Stimulated activated CD8-positive, alpha-beta memory T cell treated with anti-CD3 and anti-CD28 coated beads, Interleukin-15, amount 100 ng/mL, for 24 hours (primary cell): ENCODE results near the gene SMYD3.

Source experiments
- DNase-seq: peaks from one replicate; pipeline ENCODE4 v3.0.0-alpha.2; 2020; ENCODE audit warnings: low read depth

Gene SMYD3

GRCh38 chr1:245906207-245906606 is 600.9 kb downstream of the SMYD3 start:
- DNase-seq = no peak

GRCh38 chr1:245903851-245904250 is 603.2 kb downstream of the SMYD3 start:
- DNase-seq = no peak

DNA sequence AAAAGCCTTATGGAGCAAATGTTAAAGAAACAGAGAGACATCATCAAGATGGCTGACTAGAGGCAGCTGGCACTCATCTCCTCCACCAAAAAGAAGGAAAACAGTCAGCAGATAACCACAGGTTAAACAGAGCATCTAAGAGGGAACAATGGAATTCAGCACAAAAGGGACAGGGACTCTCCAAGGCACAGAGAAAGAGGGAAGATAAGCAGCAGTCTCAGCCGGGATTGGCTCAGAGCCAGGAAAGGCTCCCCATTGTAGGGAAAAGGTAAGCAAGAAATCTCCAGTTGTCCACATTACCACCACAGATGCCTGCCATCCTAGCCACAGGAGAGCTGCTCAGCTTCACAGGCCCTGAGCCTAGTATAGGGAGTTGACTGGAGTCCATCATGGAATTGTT is 605.5 kb downstream of the SMYD3 start:
- DNase-seq = no peak

GRCh38 chr1:245901037-245901436 is 606.0 kb downstream of the SMYD3 start:
- DNase-seq = no peak

- no peak for DNase-seq
These were observed 608.5 kb downstream of the SMYD3 start for GRCh38 chr1:245898581-245898980.

- no peak for DNase-seq
These were observed 610.8 kb downstream of the SMYD3 start for GRCh38 chr1:245896258-245896657.

- no peak for DNase-seq
These were observed 611.6 kb downstream of the SMYD3 start for GRCh38 chr1:245895455-245895959.

DNA sequence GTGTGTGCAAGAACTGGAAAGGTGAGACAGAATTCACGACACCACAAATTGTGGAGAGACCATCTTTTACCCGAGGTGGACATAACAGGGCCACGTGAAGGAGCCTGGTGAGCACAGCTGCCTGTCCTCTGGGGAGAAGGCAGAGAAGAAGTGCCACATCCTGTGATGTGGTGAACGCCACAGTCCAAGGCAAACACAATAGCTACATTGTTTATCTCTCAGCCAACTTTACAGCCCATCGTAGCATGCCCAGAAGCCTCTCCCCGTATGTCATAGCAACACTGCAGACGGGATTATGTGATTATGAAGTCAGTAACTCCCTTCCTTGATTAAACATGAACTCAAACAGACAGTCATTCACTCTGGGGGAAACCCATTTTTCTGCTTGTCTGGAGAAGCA is 612.2 kb downstream of the SMYD3 start:
- no peak for DNase-seq

DNA sequence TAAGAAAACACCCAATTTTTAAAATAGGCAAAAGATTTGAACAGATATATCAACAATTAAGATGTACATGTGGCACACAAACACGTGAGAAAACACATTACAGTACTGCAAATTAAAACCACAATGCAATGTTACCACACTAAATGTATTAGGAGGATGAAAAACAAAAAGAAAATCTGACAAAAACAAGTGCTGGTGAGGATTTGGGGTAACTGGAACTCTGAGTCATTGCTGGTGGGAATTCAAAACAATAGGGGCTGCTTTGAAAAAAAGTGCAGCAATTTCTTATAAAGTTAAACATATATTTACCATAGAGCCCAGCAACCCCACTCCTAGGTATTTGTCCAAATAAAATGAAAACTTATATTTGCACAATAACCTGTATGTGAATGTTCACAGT is 614.1 kb downstream of the SMYD3 start:
- no peak for DNase-seq

GRCh38 chr1:245888809-245889208 is 618.3 kb downstream of the SMYD3 start:
- no peak for DNase-seq

DNA sequence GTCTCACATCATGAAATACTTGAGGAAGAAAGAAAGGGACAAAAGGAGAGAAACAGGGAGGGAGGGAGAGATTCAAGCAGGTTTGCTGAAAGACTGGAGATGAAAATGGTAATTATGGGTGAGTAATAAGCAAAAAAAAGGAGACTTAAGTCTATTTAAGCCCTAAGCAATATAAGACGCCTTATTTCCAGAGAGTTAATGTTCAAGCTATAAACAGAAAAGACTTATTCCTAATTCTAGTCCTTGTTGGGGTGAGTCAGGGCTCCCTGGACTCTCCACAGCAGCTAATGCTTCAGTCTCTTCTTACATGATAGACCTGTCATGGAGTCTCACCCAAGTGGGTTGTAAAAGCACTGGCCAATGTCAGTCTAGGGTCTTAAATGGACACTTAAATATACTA is 619.2 kb downstream of the SMYD3 start:
- DNase-seq = no peak

DNA sequence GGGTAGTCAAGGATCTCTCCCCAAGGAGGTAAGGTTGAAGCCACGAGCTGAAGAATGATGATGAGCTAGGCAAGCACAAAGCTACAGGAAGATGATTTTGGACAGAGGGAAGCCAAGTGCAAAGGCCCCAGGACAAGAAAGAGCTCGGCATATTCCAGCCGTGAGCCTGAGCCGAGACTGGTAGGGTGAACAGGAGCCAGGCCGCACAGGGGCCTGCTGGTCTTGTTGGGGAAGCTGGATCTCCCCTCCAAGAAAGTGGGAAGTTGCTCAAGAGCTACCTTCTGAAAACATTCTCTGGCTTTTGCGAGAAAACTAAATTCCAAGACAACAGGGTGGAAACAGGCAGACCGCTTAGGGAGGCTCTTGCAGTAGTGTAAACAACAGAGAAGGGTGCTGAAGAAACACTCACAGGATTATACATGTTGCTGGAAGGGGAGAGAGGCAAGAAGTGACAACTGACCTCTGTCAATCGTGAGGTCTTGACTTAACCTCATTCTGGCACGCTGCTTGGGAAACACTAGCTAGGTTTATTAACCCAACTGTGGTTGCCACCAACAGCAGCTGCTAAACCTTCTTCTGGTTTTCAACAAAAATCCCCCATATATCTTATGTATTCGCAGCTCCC is 625.2 kb downstream of the SMYD3 start:
- DNase-seq = no peak

DNA sequence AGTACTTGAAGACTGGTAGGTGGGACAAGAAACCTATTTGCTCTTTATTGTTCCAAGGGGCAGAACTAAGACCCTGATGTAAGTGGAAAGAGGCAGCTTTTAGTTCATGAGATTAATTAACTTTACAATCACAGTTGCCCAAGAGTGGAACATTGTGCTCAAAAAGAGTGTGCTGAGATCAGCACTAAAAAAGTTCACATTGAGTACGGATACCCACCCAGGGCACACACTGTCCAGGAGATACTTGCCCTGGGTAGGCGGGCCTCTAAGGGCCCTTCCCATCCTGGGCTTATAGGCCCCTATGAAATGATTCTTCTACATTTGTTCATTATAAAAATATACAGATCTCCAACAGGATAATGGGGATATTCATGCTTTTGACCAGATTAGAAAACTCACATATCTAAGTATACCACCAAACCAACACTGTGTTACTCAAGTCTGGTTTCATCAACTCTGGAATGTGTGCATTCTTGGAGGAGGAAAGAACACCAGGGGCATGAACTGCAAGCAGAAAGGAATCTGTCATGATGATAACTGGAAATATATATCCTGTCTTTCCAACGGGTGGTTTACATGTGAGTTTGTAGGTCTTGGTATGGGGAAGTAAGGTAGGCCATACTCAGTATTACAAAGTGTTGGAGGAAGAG is 626.2 kb downstream of the SMYD3 start:
- no peak for DNase-seq

DNA sequence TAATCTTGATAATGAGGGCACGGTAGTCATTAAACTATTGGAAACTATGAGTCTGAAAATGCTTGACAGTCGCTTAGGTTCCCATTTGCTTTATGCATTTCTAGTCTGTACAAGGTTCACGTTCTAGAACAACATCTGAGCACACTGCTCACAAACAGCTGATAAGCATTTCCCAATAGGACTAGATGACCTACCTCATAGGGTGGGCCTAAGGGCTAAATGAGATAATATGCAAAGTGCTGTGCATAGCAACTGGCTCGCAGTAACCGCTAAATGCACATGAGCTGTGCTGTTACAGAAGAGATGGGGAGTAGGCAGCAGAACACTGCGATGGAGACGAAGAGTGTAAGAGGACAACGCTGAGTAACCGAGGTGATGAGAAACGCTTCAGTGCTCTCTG is 628.0 kb downstream of the SMYD3 start:
- DNase-seq = no peak

- DNase-seq = no peak
These were observed 628.5 kb downstream of the SMYD3 start for GRCh38 chr1:245878585-245878984.

GRCh38 chr1:245877976-245878375 is 629.1 kb downstream of the SMYD3 start:
- no peak for DNase-seq

DNA sequence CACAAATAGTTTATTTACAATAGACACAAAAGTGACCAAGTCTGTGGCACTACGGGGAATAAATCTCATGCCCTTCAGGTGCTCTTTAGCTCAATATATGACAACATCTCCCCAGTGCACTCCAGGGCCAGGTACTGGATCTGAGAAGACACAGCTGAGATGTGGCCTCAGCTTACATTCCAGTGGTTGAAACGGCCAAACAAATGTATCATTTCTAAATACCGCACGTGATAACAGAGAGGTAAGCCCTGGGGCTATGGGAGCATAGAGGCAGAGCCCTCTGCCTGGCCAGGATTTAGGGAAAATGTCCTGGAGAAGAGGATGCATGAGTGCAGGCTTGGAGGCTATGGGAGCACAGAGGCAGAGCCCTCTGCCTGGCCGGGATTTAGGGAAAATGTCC is 630.5 kb downstream of the SMYD3 start:
- no peak for DNase-seq

- DNase-seq = no peak
These were observed 631.4 kb downstream of the SMYD3 start for GRCh38 chr1:245875581-245876261.

DNA sequence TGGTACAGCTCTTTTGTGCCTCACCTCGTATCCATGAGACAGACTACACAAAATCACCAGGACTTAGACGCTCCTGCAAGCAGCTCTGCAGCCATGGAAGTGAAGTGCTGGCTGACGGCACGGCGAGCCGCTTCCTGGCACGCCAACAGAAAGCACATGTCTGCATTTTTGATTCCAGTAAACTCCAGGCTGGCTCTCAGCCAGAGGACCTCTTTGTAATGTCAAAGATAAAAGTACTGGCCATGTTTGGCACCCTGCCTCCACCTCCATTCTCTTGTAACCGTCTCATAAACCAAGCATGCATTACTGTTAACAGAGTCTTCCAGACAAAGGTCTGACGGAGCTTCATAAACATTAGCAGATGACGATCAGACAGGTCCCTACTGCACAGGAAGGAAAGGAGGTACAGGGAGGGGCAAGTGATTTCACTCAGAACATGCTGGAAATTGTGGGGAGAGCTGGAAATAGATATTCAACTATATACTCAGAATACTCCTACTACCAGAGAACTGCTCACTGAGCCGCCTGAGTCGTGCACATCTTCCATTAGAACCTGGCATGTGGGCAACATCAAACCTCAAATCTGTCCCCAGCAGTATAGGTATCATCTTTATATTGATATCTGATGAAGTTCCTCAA is 632.0 kb downstream of the SMYD3 start:
- no peak for DNase-seq

GRCh38 chr1:245873883-245874671 is 633.0 kb downstream of the SMYD3 start:
- no peak for DNase-seq

DNA sequence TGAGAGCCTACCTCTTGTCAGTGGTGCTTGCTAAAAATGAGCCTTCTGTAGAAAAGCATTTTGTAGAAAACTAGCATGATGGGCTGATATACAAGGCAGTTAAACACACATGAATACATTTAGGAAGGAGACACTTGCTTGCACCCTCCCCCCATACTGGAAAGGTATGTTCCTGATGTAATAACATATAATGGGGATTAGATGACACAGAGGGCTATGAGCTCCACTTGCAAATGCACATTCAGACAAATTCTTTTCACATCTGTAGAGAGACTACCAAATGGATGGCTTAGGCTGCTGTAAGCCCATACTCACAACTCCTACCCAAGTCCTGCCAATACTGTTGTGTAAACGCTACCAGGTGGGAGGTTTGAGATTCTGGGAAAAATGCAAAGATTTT is 634.0 kb downstream of the SMYD3 start:
- no peak for DNase-seq

GRCh38 chr1:245872475-245872874 is 634.6 kb downstream of the SMYD3 start:
- DNase-seq = no peak
